H1 (cell line): ENCODE measurements around the gene ZFR. TPM values are rescaled to one million over a fixed set of nuclear protein-coding genes. Genes with fewer than 3 reads are reported as not detected.

Source experiments
- ATF2 ChIP-seq: IDR thresholded peaks from 2 replicates; pipeline ENCODE4 v1.6.1; 2012; ENCODE audit warnings: low read length, inconsistent platforms
- CHD7 ChIP-seq: fragments of 300-600 bp; sonication (generic); IDR thresholded peaks from 2 replicates; pipeline ENCODE4 v1.7.1; 2012; ENCODE audit warnings: low read length, moderate library complexity, mild to moderate bottlenecking, inconsistent platforms; ENCODE audit not compliant: insufficient replicate concordance
- RXRA ChIP-seq: IDR thresholded peaks from 2 replicates; pipeline ENCODE4 v1.6.1; 2011; ENCODE audit warnings: low read depth, mild to moderate bottlenecking, low read length, moderate library complexity; ENCODE audit not compliant: insufficient read depth
- TAF7 ChIP-seq: optimal IDR thresholded peaks from 2 replicates; pipeline ENCODE3; 2011; ENCODE audit warnings: low read depth, mild to moderate bottlenecking, inconsistent platforms, low read length, moderate library complexity, borderline replicate concordance
- polyA plus RNA-seq, 7 experiments: library from polyadenylated mRNA; depleted of rRNA in 3 of 7; stranded (reverse) in 5 of 7; unstranded in 2 of 7; fragments of >200 nt in 5 of 7; fragments of 200-250 nt in 2 of 7; gene quantifications; 1 replicate in 5 of 7; 2 replicates in 1 of 7; 4 replicates in 1 of 7; pipeline versions ENCODE4 v1.2.1 to v1.2.3, GENCODE V29; 2011 to 2013; ENCODE audit warnings: missing spikeins in 2 of 7, mixed read lengths in 2 of 7
- total RNA-seq: library from RNA; stranded (reverse); fragmentation: NEBNext Ultra II Directional; extraction: Animal tissue kit (Norgen Biotek cat#: 25700); gene quantifications from 2 replicates; pipeline ENCODE4 v1.2.1, GENCODE V29; 2021
- TF ChIP-seq, protein P1 (sequence below): IDR thresholded peaks from 2 replicates; pipeline ENCODE4 v1.6.1; 2011; ENCODE audit warnings: low read length, improper control_type of control experiment

ZFR gene
- total and polyA plus RNA-seq, 2 of the 8 experiments (the other 6 are each of a cell fraction or from before 2014, with no cell fraction given) = 68.8 to 92.7 TPM

- TF ChIP-seq CHD7 = no peak
- no peak for TF ChIP-seq ATF2
- TF ChIP-seq, protein P1, sequence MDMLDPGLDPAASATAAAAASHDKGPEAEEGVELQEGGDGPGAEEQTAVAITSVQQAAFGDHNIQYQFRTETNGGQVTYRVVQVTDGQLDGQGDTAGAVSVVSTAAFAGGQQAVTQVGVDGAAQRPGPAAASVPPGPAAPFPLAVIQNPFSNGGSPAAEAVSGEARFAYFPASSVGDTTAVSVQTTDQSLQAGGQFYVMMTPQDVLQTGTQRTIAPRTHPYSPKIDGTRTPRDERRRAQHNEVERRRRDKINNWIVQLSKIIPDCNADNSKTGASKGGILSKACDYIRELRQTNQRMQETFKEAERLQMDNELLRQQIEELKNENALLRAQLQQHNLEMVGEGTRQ = no peak
- TF ChIP-seq TAF7 = no peak
- TF ChIP-seq RXRA = no peak
Measured at GRCh38 chr5:32346869-32347268, 97.7 kb downstream of the ZFR start (continued).
